GM10266 (cell line): ENCODE data around the gene DISC1.

Experiments used
- DNase-seq: peaks from one replicate; pipeline ENCODE4 v3.0.0; 2012; ENCODE audit errors: extremely low spot score
- CTCF ChIP-seq: IDR thresholded peaks from 2 replicates; pipeline ENCODE4 v1.5.1; 2012; ENCODE audit warnings: mild to moderate bottlenecking, low read depth; ENCODE audit not compliant: control insufficient read depth, insufficient read depth; ENCODE audit errors: missing control alignments

The DISC1 gene

GRCh38 chr1:231814021-231814420, 187.4 kb downstream of the DISC1 start:
- no peak for TF ChIP-seq CTCF
- DNase-seq = no peak

- DNase-seq = no peak
- no peak for TF ChIP-seq CTCF
Observed at GRCh38 chr1:231814521-231814920, 187.9 kb downstream of the DISC1 start.

GRCh38 chr1:231817801-231818200, 191.2 kb downstream of the DISC1 start:
- TF ChIP-seq CTCF = no peak

GRCh38 chr1:231818337-231818736, 191.7 kb downstream of the DISC1 start:
- no peak for TF ChIP-seq CTCF
- no peak for DNase-seq

More at GRCh38 chr1:231817801-231818200, 191.2 kb downstream of the DISC1 start:
- DNase-seq = no peak

GRCh38 chr1:231821281-231821680, 194.7 kb downstream of the DISC1 start:
- DNase-seq = no peak
- no peak for TF ChIP-seq CTCF

GRCh38 chr1:231822041-231822440, 195.5 kb downstream of the DISC1 start:
- no peak for TF ChIP-seq CTCF
- no peak for DNase-seq

- no peak for TF ChIP-seq CTCF
- no peak for DNase-seq
Observed at GRCh38 chr1:231826566-231826965, 200.0 kb downstream of the DISC1 start.
